IMR-90 (cell line): ENCODE measurements around the gene ELL.

Experiments
- BHLHE40 ChIP-seq: fragments of 150-350 bp; IDR thresholded peaks from 2 replicates; pipeline ENCODE4 v1.6.1; 2016; ENCODE audit warnings: mild to moderate bottlenecking, low read depth, low read length
- CEBPB ChIP-seq: IDR thresholded peaks from 2 replicates; pipeline ENCODE4 v1.6.1; 2012; ENCODE audit warnings: low read depth, low read length, improper control_type of control experiment
- CHD1 ChIP-seq: IDR thresholded peaks from 2 replicates; pipeline ENCODE4 v1.6.1; 2012; ENCODE audit warnings: low read depth, low read length, improper control_type of control experiment
- CTCF ChIP-seq: conservative IDR thresholded peaks from 2 replicates; pipeline ENCODE4 v1.5.1; 2012; ENCODE audit warnings: mild to moderate bottlenecking, low read depth, low read length, improper control_type of control experiment
- ELK1 ChIP-seq: fragments of 150-350 bp; IDR thresholded peaks from 2 replicates; pipeline ENCODE4 v1.6.1; 2016; ENCODE audit warnings: low read depth, mild to moderate bottlenecking, low read length, moderate library complexity, borderline replicate concordance
- FOS ChIP-seq: fragments of 150-350 bp; IDR thresholded peaks from 2 replicates; pipeline ENCODE4 v1.6.1; 2016; ENCODE audit warnings: low read depth, low read length
- MAFK ChIP-seq: IDR thresholded peaks from 2 replicates; pipeline ENCODE4 v1.6.1; 2012; ENCODE audit warnings: low read depth, low read length, improper control_type of control experiment
- MXI1 ChIP-seq: IDR thresholded peaks from 2 replicates; pipeline ENCODE4 v1.6.1; 2012; ENCODE audit warnings: low read depth, mild to moderate bottlenecking, low read length, moderate library complexity, borderline replicate concordance
- POLR2A ChIP-seq: IDR thresholded peaks from 2 replicates; pipeline ENCODE4 v1.6.1; 2012; ENCODE audit warnings: mild to moderate bottlenecking, low read depth, low read length
- RAD21 ChIP-seq: IDR thresholded peaks from 2 replicates; pipeline ENCODE4 v1.6.1; 2012; ENCODE audit warnings: low read length, improper control_type of control experiment
- RCOR1 ChIP-seq: IDR thresholded peaks from 2 replicates; pipeline ENCODE4 v1.6.1; 2012; ENCODE audit warnings: mild to moderate bottlenecking, low read length, improper control_type of control experiment; ENCODE audit not compliant: insufficient replicate concordance
- RFX5 ChIP-seq: IDR thresholded peaks from 2 replicates; pipeline ENCODE4 v1.8.0; 2012; ENCODE audit warnings: low read depth, mild to moderate bottlenecking, low read length, moderate library complexity
- SMC3 ChIP-seq: fragments of 150-350 bp; IDR thresholded peaks from 2 replicates; pipeline ENCODE4 v1.6.1; 2016; ENCODE audit warnings: low read depth, mild to moderate bottlenecking, antibody characterized with exemption, low read length, moderate library complexity
- USF2 ChIP-seq: fragments of 150-350 bp; IDR thresholded peaks from 2 replicates; pipeline ENCODE4 v1.6.1; 2017; ENCODE audit warnings: mild to moderate bottlenecking, antibody characterized with exemption, low read length, low read depth

GRCh38 chr19:18558202-18558555, 36.3 kb upstream of the ELL start:
- TF ChIP-seq RAD21 (no peak), CTCF (no peak), CHD1 (no peak), CEBPB (no peak), POLR2A (no peak), SMC3 (no peak), RCOR1 (no peak), RFX5 (no peak), MAFK (no peak), USF2 (no peak), ELK1 (no peak), BHLHE40 (no peak), MXI1 (no peak), FOS (no peak)
